ENCODE measurements around the gene LILRB2.
"Not testable (repeated sequence)": the region's sequence is repeated elsewhere in the genome, so short reads cannot be mapped to it uniquely, and the experiment has no call there.

LILRB2 gene

DNA sequence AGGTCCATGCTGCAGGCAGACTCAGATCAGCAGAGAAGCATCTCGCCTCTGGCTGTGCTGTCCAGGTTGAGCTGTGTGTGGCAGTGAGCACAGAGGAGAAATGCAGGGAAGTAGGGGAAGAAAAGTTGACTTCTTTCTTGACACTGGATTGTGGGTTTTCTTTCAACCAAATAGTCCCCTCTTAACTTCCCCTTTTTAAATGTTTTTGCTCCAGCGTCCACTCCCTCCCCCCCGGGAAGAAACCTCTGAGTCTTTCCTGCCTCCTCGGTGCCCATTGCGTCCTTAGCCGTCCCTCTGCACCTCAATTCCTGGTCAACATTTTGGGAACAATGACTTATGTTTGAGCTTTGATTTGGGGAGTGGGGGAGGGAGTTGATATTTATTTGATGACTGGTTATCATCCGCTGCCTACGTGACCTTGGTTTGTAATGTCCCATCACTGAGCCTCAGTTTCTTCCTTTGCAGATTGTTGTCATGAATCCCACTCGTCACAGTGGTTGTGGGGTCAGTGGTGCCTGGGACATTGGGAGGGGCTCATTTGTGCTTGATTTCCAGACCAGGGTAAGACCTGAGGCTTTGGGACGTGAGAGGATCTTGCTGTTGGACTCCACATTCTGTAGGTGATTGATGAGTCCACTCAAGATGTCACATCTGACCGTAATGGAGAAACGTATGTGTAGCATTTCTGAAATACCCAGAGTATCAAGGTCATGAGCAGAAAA lies at the start of gene LILRB2:
LILRB2 (minus strand) TSS at position 104 of the 722 bp plus-strand sequence. CDS start 614 bp downstream, outside the sequence.
- no peak for DNase-seq

DNA sequence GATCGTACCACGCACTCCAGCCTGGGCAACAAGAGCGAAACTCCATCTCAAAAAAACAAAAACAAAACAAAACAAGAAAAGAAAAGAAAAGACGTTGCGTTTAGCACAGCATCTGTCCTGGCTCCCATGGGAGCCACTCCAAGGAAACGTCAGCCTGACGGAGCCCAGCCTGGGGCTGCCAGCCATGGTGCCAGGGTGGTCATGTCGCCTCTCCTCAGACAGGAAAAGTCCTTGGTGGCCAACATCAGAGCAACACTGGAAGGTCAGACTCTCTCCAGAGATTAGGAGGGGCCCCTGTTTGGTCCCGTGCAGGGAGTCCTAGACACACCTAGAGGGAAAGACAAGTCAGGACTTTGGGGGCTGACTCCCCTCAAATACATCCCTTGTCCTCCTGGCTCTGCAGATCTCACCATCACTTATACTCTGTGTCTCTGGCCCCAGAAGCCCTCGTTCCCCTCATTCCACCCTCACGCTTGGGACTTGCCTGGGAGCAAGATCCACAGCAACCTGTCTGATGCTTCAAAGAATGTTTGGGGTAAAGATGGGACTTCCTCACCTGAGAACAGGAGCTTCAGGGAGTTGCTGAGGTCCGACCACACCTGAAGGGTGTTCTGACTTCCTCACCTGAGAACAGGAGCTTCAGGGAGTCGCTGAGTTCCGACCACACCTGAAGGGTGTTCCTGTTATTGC lies 48.7 kb upstream of the LILRB2 start:
- no peak for DNase-seq

DNA sequence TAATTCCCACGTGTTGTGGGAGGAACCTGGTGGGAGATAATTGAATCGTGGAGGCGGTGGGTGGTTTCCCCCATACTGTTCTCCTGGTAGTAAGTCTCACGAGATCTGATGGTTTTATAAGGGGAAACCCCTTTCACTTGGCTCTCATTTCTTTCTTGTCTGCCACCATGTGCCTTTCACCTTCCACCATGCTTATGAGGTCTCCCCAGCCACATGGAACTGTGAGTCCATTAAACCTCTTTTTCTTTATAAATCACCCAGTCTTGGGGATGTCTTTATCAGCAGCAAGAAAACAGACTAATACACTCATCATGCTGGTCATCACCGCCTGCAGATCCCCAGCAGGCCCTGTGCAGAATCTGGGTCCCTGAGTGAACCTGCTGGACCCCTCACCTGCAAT lies 47.9 kb upstream of the LILRB2 start:
- DNase-seq = not testable (repeated sequence)

DNA sequence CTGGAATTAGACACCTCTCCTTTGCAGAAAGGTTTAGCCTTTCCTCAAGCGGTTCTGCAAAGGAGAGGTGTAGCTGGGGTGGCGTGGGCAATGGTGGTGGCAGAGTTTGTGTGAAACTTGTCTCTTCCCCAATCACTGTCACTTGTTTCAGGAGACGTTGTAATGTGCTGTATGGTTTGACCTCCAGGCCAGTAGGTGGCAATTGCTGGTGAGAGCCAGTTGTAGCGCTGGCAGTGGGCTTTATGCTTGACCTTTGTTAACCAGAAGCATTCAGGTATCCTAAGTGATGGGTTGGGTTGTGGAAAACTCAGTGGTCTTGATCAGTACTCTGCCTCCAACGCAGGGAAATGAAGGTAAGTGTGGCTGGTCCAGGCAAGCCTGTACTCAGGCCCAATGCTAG lies 44.7 kb upstream of the LILRB2 start:
- no peak for DNase-seq

DNA sequence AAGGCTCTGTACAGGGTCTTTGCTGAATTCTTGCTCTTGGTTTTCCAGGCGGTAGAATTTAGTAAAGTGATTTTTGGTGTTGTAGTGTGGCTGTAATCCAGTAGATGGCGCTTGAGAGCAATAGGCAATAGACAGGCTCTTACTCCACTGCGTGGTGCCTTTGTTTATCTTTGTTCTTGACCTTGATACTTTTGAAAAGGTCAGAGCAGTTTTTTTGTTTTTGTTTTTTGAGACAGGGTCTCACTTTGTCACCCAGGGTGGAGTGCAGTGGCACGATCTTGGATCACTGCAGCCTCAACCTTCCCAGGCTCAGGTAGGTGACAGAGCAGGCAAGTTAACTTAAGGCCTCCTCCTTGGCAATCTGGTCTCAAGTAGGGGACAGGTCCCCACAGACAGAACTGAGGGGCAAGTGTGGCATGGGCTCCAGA lies 44.3 kb upstream of the LILRB2 start:
- peak; percentile 68 for DNase-seq

DNA sequence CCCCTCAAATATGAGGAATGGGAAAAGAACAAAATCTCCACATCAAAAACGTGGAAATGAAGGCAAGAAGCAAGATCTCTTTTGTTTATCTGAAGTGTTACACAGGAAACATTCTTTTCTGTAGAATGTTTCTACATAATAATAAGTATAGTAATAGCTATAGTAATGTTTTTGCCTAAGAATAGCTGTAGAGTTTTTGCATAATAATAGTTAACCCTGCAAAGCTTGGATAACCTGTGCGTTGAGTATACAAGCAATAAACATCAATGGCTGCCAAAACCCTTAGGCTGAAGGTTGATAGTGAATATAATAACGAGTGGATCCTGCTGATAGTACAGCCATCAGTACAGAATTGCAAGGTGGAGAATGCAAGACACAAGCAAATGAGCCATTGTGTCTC lies 43.2 kb upstream of the LILRB2 start:
- no peak for DNase-seq

DNA sequence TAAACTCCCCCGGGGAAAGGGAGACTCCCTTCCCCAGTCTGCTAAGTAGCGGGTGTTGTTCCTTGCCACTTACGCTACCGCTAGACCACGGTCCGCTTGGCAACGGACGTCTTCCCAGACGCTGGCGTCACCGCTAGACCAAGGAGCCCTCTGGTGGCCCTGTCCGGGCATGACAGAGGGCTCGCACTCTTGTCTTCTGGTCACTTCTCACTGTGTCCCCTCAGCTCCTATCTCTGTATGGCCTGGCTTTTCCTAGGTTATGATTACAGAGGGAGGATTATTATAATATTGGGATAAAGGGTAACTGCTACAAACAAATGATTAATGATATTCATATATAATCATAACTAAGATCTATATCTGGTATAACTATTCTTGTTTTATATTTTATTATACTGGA lies 42.0 kb upstream of the LILRB2 start:
- not testable (repeated sequence) for DNase-seq

DNA sequence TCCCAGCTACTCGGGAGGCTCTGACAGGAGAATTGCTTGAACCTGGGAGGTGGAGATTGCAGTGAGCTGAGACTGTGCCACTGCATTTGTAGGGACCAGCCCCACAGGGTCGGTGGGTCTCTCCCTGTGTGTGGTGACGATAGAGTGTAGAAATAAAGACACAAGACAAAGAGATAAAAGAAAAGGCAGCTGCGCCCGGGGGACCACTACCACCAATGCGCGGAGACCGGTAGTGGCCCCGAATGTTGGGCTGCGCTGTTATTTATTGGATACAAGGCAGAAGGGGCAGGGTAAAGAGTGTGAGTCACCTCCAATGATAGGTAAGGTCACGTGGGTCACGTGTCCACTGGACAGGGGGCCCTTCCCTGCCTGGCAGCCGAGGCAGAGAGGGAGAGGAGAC lies 41.4 kb upstream of the LILRB2 start:
- not testable (repeated sequence) for DNase-seq

DNA sequence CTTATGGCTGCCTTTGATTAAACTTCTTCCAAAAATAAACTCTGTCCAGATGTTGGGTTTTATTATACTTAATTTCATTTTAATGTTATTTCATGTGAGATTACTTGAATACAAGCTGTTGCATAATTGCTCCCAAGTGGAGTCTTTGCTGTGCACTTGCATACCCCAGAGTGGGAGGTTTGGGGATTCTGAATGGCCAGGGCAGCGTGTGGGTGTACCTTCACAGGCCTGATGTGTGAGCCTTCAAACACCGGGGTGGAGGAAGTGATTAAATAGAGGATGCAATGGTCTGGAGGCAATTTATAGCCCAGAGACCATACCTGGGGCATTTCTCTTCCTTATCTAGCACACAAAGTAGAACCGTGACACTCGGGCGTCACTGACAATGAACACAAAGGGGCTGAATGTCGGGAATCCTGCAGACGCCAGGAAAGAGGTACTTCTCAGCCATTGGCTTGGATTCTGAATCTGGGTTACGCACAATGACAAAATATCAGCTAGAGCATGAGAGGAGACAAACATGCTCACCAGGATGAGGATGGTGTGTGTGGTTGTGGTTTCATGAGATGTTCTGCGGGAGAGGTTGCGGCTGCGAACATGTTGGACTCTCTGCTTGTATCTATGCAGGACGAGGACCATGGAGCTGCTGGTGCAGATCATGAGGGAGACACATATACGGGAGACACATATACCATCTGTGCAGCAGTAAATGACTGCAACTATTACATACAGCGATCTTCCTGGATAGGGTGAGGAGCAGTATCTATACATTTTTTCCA lies 39.2 kb upstream of the LILRB2 start:
- DNase-seq = no peak

DNA sequence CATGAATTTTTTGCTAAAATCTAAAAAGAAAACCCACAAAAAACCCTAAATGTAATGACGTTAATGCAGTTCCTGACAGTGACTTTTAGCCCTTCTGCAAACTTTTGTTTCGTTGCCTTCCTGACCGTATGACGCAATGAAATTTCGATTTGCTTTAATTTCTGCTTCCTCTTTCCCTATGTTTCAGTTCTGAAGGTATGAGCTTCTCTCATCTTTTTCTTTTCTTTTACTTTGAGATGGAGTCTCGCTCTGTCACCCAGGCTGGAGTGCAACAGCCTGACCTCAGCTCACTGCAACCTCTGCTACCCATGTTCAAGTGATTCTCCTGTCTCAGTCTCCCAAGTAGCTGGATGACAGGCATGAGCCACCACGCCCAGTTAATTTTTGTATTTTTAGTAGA lies 38.1 kb upstream of the LILRB2 start:
- DNase-seq = no peak

DNA sequence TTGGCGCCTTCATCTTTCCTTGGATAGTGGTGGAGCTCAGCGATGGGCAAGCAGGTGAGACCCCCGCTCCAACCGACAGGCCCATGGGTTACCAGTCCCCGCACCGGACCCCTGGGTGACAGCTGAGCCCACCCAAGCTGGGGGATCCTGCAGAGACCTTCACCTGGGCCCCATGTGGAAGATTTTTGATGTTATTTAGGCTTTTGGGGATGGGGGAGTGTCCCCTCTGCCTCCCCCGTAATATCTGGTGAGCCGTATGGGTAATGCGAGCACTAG lies 37.0 kb upstream of the LILRB2 start:
- no peak for DNase-seq

DNA sequence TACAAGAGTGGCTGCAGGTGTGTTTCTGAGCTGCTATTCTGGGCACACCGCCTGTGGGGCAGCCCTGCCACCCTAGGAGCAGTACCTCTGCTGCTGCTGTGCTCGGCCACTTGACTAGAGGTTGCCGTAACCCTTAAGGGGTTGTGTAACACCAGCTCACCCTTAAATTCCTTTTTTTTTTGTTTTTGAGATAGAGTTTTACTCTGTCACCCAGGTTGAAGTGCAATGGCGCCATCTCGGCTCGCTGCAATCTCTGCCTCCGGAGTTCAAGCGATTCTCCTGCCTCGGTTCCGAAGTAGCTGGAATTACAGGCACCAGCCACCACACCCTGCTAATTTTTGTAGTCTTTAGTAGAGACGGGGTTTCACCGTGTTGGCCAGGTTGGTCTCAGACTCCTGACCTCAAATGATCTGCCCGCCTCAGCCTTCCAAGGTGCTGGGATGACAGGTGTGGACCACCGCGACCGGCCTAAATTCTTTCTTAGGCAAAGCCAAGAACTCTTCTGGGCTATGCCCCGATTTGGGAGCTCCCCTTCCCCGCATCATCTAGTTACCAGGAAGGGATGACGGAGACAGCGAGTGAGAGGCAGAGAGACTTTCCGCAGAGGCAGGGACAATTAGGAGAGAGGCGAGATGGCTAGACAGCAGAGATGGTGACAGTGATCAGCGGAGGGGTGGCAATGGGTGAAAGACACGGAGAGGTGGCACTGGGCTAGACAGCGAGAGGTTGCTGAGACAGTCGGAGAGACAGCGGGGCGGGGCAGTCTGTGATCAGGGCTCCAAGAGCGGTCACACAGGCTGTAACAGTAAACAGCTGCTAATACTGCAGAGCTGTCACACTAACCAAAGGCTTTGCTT lies 36.4 kb upstream of the LILRB2 start:
- DNase-seq = no peak

DNA sequence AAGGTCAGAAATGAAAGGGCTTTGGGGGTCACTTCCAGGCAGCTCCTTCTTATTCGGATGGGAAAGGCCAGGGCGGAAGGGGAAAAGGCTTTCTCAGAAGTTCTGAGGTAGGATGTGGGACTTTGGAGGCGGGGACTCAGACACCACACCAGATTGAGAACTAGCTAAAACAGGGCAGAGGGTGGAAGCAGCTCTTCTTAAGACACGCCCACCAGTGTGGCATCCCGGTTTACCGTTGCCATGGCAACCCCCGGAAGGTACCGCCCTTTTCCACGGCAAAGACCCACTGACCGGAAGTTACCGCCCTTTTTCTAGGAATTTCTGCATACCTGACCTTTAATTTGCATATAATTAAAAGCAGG lies 35.8 kb upstream of the LILRB2 start:
- DNase-seq = no peak

DNA sequence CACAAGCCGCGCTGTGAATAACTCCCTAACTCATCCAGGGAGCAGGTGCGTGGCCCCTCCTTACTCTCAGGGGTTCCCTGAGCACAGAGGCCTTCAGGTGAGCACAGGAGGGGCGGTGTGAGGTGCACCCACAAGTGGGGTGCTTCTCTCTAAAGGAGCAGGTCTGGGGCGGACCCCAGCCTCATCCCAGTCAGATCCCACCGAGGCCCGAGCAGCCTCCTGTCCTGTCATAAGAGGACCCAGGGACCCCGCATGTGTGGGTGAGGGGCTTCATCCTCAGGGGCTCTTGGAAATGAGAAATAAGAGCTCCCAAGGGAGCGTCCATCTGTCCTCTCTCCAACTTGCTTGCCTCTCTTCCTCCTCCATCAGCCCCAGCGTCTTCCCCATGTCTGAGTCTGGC lies 35.0 kb upstream of the LILRB2 start:
- no peak for DNase-seq

DNA sequence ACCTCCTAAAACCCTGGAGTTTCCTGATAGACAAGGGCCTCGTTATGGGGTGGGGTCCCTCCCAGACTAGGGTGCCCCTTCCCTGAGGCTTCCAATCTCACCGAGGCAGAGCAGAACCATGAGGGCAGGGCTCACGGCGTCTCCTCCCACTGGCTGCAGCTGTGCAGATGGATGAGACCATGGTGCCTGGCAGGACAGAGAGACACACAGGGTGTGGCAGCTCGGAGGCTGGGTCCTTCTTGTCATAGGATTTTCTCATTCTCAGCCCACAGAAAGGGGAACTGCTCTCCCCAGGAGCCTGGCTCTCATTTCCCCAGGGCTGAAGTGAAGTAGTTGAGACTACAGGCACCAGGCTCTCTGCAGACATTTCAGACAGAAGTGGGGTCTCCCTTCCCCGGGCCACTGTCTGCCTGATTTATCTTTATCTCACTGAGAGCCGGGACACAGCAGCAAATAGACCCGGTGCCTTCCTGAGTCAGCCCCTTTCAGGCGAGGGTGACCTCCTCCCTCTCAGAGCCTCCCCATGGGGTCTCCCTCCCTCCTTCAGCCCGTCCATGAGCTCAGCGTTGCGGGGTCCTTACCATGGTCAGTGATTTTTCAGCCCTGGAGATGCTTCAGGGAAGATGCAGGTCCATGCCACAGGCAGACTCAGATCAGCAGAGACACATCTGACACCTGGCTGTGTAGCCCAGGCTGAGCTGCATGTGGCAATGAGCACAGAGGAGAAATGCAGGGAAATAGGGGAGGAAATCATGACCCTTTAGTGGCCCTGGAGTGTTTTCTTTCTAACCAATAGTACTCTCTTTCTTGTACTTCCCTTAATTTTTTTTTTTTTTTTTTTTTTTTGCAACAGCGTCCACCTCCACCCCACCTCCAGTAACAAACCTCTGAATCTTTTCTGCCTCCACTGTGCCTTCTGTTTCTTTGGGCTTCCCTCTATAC lies 31.8 kb upstream of the LILRB2 start, which contains the start of gene LILRA5:
LILRA5 (minus strand) TSS at position 731 of the 942 bp plus-strand sequence; CDS start at position 584, 147 bp downstream.
- no peak for DNase-seq

DNA sequence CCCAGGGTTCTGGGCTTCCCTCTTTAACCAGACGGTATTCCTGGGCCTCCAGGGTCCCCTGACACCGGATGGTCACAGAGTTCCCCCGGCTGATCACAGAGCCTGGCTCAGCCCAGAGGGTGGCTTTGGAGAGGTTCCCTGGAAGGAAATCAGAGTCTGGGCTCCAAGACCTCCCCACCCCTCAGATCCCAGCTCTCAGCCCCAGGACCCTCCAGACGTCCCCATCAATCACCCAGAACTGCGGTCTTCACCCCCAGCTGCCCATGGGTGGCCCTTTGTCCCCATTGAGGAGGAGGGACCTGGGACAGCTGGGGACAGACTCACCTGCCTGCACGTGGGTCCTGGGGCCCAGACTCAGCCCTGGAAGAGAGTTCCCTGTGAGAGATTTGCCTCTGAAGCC lies 31.1 kb upstream of the LILRB2 start:
- DNase-seq = no peak

DNA sequence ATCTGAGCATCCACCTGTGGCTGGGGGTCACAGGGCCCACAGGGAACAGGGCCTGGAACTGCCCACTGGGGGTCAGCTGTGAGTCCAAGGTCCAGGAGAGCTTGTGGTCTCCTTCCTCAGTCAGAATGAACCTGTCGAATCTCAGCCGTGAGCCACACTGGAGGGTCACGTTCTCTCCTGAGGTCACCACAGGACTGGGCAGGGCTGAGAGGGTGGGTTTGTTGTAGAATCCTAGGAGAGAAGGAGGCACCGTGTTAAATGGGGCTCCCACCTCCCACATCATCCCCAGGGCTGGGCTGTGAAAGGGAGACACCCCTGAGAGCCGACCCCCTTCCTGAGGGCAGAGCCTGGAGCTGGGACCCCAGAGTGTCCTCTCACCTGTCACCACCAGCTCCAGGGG lies 30.6 kb upstream of the LILRB2 start:
- DNase-seq = no peak

DNA sequence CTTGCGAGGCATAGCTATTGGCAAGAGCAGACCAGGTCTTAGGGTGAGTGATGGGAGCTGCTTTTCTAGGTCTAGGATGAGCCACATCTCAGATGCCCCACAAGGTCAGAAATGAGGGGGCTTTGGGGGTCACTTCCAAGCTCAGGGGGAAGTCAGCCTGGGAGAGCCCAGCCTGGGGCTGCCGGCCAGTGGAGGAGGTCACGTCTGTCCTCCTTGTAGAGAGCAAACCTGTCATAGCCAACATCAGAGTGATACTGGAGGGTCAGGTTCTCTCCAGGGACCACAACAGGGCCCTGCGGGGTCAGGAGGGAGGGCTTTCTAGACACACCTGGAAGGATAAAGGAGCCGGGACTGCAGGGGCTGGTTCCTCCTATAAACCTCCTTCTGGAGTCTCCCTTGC lies 29.6 kb upstream of the LILRB2 start:
- no peak for DNase-seq

DNA sequence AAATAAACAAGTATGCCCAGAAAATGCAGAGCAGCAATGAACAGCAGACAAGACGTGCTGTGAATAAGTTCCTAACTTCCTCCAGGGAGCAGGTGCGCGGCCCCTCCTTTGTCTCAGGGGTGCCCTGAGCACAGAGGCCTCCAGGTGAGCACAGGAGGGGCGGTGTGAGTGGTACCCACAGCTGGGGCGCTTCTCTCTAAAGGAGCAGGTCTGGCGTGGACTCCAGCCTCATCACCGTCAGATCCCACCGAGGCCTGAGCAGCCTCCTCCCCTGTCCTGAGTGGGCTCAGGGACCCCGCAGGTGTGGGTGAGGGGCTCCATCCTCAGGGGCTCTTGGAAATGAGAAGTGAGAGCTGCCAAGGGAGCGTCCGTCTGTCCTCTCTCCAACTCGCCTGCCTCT lies 28.9 kb upstream of the LILRB2 start:
- DNase-seq = no peak

DNA sequence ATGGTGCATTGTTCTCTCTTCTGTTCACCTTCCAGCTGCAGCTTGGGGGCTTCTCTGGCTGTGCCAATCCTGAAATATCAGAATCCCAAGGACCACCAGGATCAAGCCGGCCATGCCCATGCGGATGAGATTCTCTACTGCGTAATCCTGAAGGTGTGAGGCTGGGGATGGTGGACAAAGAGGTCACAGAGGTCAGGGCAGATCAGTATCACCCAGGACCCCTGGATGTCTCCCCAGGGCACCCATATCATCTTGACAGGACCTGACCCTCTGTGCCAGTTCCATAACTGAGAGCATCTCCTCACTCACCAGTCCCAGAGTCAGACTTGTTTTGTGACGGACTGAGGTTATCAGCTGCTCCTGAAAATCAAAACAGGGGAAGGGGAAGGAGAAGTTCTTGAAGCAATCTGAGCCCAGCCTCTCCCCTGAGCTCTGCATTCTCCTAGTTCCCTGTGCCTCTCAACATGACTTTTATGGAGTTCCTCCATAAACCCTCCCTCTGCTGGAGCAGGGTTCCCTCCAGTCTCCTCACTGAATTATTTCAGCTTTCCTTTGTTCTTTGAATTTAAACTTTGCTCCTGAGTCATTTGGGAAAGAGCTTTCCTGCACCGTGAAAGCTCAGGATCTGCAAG lies 26.6 kb upstream of the LILRB2 start:
- DNase-seq = no peak

DNA sequence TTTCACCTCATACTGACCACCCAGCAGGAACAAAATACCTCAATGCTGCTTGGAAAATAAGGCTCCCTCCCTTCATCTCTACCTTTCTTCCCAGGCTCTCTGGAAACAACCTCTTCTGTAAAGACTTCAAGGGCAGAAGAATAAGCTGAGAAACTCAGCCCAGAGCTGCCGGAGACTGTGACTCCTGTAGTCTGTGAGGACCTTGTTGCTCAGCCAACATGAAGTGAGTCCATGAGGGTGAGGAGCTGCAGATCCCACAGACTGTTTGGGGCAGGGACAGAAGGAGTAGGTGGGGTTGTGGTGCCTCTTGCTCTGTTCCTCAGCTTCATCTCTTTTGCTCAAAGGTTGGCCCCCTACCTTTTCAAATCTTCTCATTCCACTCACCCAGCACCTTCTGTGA lies 24.2 kb upstream of the LILRB2 start:
- DNase-seq = no peak
